Activated naive CD8-positive, alpha-beta T cell treated with anti-CD3 and anti-CD28 coated beads, Interleukin-2, amount 50 U/mL, for 16 hours (primary cell): ENCODE measurements around the gene PMAIP1.
"Not testable (repeated sequence)": the region's sequence is repeated elsewhere in the genome, so short reads cannot be mapped to it uniquely, and the experiment has no call there.

Experiments used
- DNase-seq: peaks from one replicate; pipeline ENCODE4 v3.0.0-alpha.2; 2020; ENCODE audit warnings: low read depth, low spot score

Gene PMAIP1

GRCh38 chr18:59884351-59884750 lies 15.4 kb upstream of the PMAIP1 start:
- no peak for DNase-seq

GRCh38 chr18:59885579-59886163 lies 14.1 kb upstream of the PMAIP1 start:
- no peak for DNase-seq

DNA sequence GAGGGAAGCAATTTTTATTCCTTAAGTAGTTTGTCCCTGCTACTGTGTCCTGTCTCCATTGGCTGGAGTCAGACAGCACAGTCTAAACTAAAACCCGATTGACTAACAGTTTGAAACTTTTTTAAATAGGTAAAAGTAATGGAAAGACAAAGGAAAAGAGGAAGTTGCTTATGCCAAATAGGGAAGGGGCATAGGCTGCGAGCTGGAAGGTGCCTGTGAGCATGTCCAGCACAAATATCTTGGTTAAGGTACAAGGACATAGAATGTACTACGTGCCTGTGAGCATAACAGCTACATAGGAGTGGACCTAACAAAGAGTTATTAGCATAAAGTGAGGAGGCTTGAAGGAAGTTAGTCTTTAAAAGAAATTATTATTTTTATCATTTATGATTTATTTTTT lies 13.4 kb upstream of the PMAIP1 start:
- DNase-seq: not testable (repeated sequence)

- DNase-seq: no peak
These were observed 7.7 kb upstream of the PMAIP1 start for GRCh38 chr18:59892123-59892522.

DNA sequence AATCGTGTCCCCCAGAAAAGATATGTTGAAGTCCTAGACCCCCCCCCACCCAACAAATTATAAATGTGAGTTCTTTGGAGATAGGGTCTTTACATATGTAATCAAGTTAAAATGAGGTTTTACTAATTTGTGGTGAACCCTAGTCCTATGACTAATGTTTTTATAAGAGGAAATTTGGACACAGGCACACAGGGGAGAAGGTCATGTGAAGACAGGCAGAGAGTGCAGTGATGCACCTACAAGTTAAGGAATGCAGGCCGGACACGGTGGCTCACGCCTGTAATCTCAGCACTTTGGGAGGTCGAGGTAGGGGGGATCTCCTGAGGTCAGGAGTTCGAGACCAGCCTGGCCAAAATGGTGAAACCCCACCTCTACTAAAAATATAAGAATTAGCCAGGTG lies 5.8 kb upstream of the PMAIP1 start:
- DNase-seq: no peak

DNA sequence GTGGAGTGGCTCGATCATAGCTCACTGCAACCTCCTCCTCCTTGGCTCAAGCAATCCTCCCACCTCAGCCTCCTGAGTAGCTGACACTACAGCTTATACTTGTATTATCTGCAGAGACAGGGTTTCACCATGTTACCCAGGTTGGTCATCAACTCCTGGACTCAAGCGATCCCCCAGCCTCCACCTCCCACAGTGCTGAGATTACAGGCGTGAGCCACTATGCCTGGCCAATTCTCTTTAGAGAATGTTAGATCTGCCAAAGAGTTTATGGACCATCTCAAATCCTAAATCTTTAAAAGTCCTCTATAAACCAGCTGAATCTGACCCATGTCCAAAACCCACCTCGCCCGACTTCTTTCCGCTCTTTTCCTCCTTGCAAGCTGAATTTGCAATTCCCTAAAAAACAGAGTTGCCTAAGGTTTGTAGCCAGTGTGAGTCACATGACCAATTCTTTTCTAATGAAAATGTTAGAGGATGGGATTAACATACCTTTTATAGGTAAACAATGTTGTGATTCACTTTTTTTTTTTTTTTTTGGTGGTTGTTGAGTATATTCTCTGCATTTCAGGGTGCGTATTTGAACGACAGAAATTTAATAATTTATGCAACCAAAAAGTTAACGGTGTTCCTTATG lies 2.4 kb upstream of the PMAIP1 start:
- no peak for DNase-seq

DNA sequence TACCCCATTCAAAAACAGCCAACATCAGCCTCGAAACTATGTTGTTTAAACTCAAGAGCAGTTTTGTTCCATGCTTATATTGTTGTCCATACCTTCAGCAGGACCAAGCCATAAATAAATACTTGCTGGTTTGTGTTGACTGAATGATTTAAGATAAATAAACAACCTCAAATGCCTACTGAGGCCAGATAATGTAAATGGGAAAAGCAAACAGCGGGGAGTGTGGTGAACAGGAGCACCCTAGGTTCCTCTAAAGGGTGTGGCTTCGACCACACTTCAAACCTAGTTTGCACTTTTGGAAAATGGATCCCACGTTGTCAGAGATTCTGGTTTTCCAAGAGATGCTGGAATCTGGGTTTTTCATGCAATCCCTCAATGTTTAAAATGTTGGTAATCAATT lies 1.7 kb upstream of the PMAIP1 start:
- no peak for DNase-seq

DNA sequence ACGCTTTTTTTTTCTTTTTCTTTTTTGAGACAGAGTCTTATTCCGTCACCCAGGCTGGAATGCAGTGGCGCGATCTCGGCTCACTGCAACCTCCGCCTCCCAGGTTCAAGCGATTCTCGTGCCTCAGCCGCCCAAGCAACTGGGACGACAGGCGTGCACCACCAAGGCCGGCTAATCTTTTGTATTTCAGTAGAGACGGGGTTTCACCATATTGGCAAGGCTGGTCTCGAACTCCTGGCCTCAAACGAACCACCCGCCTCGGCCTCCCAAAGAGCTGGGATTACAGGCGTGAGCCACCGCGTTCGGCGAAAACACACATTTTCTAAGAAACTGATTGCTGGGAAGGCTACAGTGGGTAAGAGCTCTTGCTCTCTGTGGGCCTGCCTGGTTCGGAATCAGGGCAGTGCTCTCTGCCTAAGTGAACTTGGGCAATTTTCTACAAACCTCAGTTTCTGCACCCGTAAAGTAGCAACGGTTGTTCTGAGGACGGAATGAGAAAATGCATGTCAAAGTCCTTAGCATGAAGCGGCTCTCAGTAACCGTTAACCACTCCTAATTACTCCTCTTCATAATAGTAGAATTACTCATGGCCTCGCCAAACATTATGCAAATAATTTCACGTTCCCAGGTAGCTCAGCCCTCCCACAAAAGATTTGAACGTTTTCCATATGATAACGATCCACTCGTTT lies 1.0 kb upstream of the PMAIP1 start:
- no peak for DNase-seq

DNA sequence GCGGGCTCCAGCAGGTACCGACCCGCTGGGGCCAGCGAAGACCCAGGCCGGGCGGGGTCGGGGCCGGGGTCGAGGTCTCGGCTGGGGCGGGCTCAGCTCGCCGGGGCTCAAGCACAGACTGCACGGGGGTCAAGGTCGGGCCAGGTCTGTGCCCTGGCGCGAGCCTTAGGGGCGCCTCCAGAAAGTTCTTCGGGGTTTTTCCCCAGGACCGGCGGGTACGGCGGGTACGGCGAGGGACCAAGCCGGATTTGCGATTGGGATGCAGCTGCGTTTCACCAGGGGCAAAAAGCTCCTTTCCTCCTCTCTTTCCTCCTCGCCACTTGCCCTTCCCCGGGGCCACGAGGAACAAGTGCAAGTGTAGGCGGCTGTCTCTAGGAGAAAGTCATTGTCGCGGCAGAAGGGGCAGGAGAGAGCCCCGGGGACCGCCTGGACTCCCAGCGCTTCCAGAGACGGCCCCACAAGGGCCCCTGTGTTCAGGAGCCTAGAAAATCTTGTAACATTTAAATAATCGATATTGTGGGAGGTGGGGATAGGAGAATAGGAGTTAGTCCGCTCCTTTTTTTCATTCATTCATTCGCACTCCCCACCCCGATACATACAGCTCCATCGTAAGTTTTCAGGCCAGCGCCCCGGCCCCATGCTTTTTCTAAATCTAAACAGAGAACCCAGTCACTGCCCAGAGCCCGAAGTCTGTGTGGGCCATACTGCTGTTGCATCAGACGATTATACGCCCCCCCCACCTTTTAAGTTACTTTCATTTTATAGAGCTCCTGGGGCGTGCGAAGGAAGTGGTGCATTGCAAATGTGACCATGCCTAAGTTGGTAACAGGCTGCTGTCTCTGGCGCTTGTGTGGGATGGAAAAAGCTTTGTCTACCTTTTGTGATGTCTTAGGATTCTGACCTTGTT lies 679 bp downstream of the PMAIP1 start:
- peak; percentile 47 for DNase-seq

DNA sequence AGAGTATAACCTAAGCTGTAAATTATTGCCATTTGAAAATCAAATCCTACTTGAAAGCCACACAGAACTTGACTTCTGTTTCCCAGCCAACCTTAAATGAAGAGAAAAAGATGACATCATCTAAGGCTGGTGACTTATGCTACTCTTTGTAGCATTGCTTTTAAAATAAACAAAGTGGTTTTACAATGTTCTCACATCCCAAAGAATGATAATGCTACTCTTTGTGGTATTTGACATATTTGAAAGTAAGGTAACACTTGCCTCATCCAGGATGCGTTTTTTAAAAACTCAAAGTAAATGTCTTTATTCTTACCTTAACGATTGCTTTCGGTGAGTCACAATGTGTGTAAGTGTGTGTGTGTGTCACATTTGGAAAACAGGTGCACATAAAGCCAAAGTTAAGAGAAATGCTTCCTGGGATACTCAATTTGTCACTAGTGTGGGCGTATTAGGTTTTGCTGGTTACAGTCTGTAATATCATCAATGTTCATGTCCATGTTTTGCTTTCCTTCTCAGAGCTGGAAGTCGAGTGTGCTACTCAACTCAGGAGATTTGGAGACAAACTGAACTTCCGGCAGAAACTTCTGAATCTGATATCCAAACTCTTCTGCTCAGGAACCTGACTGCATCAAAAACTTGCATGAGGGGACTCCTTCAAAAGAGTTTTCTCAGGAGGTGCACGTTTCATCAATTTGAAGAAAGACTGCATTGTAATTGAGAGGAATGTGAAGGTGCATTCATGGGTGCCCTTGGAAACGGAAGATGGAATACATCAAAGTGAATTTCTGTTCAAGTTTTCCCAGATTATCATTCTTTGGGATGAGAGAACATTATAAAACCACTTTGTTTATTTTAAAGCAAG lies 2.6 kb downstream of the PMAIP1 start:
- DNase-seq: no peak

GRCh38 chr18:59902993-59903610 lies 3.3 kb downstream of the PMAIP1 start:
- no peak for DNase-seq

GRCh38 chr18:59904011-59904601 lies 4.3 kb downstream of the PMAIP1 start:
- no peak for DNase-seq

DNA sequence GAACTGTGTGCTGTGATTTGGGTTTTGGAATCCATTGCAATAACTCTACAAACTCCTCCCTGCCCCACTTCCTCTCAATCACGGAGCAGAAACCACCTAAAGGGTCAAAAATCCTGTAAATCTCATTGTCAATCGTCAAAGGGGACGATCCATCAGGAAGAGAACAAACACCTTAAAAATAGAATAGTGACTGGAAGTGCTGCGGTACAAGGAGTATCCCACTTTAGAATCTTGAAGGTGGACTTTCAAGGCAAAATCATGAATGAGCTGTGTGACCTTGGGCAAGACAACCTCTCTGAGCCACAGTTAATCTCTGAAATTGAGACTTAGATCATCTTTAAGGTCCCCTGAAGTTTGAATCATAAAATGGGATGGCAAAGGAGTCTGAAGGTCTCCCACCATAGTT lies 5.9 kb downstream of the PMAIP1 start:
- DNase-seq: no peak

- no peak for DNase-seq
These were observed 6.4 kb downstream of the PMAIP1 start for GRCh38 chr18:59906203-59906602.

GRCh38 chr18:59907172-59907571 lies 7.4 kb downstream of the PMAIP1 start:
- no peak for DNase-seq

DNA sequence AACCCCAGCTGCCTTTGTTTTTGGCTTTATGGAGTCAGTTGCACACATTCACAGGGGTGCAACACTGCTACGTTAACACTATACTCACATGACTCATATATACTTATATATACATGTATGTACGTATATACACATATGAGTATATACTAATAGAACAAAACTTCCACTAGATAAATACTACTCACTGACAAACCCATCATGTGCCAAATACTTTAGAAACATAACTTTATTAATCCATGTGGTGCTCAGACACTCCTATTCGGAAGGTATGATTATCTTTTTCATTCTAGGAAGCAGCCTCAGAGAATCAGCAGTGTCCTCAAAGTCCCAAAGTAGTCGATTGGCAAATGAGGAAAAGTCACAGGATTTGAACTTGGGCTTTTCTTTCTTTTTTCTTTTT lies 7.9 kb downstream of the PMAIP1 start:
- no peak for DNase-seq

GRCh38 chr18:59908799-59909198 lies 9.0 kb downstream of the PMAIP1 start:
- DNase-seq: no peak

DNA sequence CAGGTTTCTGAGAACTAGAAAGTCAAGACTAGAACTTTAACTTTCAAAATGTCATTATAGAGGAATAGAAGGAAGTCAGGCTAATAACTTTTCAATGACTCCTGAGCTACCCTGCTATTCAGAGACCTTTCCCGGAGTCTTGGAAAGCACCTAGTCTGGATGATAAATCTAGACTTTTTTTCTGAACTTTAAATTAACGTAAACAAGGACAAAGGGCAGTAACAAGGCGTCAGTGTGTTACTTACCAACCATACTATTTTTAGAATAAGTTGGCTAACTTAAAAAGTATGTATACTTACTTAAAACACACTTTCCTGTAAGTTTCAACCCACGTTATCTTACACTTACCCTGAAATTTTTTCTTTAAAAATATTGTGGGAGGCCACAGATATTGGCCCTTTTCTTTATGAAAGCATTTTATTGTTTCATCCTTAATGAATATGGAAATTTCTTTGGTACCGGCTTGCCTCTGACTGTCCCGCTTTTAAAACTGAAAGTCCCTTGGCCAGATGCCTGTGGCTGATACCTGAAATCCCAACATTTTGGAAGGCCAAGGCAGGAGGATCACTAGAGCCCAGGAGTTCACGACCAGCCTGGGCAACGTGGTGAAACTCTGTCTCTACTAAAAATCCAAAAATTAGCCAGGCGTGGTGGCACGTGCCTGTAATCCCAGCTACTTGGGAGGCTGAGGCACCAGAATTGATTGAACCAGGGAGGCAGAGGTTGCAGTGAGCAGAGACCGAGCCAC lies 9.7 kb downstream of the PMAIP1 start:
- no peak for DNase-seq

GRCh38 chr18:59910967-59911366 lies 11.2 kb downstream of the PMAIP1 start:
- no peak for DNase-seq

DNA sequence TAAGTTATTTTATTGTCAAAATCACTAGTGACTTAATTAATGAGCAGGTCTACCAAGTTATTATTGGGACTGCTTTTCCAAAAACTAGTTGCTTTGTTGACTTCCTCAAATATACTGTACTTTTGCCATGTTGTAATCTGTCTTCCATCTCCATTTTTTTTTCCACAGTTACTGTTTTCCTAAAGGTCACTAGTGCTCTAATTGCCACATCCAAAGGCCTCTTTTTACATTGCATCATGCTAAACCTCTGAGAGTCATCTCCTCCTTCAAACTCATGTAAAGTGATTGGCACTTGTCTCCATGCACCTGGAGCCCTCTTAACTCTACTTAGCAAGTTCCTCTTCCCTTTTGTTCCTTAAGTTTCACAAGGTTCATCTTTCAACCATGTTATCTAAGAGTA lies 11.8 kb downstream of the PMAIP1 start:
- DNase-seq: no peak
